ENCODE measurements around the gene TULP1. TPM values are rescaled to one million over a fixed set of nuclear protein-coding genes. Genes with fewer than 3 reads are reported as not detected.

The TULP1 gene
- total RNA-seq, 4 donors from 2014 or later, result not detected

DNA sequence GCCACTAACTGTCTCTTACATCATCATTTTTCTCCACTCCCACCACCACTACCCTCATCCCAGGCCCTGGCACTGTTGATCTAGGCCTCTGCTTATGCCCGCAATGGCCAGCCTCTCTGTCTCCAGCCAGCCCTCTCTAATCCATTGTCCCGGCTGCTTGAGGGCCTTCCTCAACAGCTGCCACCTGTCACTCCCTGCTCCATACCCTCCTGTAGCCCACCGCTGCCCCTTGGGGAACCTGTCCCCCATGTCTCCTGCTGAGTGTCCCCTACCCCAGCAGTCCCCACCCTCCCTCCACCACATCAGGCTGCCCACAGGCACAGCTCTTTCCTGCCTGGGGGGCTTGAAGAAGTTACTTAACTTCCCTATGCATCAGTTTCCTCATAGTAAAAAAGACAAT, 29.2 kb downstream of the TULP1 start:
- DNase-seq (no peak), ATAC-seq (no peak)
- in situ Hi-C loops (cut with MboI; ENCODE audit: low sequenced_read_pairs in 4 of 4), result no loop called here
- Histone ChIP-seq H3K27ac (no peak overlapping the region), H3K27me3 (no peaks in the 10 kb centered on the region), H3K36me3 (no peaks in the 10 kb centered on the region), H3K4me3 (no peak overlapping the region), H3K9me3 (no peaks in the 10 kb centered on the region), H3K4me1 (peaks cover 0 to 15% of the 10 kb centered on the region in 2 donors)
- TF ChIP-seq, protein P1, sequence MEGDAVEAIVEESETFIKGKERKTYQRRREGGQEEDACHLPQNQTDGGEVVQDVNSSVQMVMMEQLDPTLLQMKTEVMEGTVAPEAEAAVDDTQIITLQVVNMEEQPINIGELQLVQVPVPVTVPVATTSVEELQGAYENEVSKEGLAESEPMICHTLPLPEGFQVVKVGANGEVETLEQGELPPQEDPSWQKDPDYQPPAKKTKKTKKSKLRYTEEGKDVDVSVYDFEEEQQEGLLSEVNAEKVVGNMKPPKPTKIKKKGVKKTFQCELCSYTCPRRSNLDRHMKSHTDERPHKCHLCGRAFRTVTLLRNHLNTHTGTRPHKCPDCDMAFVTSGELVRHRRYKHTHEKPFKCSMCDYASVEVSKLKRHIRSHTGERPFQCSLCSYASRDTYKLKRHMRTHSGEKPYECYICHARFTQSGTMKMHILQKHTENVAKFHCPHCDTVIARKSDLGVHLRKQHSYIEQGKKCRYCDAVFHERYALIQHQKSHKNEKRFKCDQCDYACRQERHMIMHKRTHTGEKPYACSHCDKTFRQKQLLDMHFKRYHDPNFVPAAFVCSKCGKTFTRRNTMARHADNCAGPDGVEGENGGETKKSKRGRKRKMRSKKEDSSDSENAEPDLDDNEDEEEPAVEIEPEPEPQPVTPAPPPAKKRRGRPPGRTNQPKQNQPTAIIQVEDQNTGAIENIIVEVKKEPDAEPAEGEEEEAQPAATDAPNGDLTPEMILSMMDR (IDR thresholded peaks at IDR 0.05 in 4 of 5, conservative IDR thresholded peaks at IDR 0.05 in 1 of 5), result no peak
- no peak for TF ChIP-seq POLR2A (IDR thresholded peaks at IDR 0.05)
- intact Hi-C loops (cut with DNase I; ENCODE audit: low total_unique reads), result no loop called here

DNA sequence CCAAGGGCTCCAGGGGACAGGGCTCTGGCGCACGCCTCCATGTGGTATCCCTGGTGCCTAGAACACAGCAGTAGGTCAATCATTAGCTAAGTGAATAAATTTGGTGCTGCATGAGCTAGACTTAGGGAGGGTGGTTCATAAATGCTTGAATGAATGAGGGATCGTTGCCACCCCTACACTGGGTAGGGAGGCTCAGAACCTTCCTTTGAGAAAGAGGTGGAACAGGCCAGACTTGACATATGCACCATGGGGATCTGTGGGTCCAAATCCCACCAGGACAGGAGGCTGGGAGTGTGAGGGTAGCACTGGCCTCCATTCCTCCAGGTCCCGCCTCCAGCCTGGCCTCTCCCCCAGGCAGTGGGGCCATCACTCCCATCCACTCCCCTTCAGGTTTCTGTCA, 29.6 kb downstream of the TULP1 start:
- in situ Hi-C loops (cut with MboI; ENCODE audit: low sequenced_read_pairs in 4 of 4) (no loop called here), intact Hi-C loops (cut with DNase I; ENCODE audit: low total_unique reads) (no loop called here)
- Histone ChIP-seq H3K36me3 (peaks cover 0 to 4% of the 10 kb centered on the region in 2 donors), H3K27ac (no peak overlapping the region), H3K9me3 (no peaks in the 10 kb centered on the region), H3K4me3 (no peak overlapping the region), H3K27me3 (no peaks in the 10 kb centered on the region), H3K4me1 (peaks cover 0 to 14% of the 10 kb centered on the region in 2 donors)
- no peak for DNase-seq
- no peak for ATAC-seq
- no peak for TF ChIP-seq POLR2A (IDR thresholded peaks at IDR 0.05)
- TF ChIP-seq, protein P1 (IDR thresholded peaks at IDR 0.05 in 4 of 5, conservative IDR thresholded peaks at IDR 0.05 in 1 of 5), result no peak

DNA sequence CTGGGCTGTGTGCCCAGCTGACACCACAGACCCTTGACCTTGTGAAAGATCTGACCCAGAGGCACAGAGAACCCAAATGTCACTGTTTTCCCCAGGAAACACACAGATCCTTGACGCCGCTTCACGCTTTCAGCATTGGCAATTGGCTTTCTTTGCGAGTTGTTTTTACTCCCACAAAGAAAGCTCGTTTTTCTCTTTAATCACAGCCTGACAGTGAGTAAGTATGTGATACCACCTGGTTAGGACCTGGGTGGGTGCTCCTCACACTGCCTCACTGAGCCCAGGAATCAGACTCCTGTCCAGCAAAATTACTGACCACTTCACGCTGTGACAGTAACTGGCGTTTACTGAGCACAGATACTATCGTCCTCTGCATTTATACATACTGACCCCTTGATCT, 31.5 kb downstream of the TULP1 start:
- no peak for DNase-seq
- TF ChIP-seq, protein P1 (IDR thresholded peaks at IDR 0.05 in 4 of 5, conservative IDR thresholded peaks at IDR 0.05 in 1 of 5), result no peak
- TF ChIP-seq POLR2A (IDR thresholded peaks at IDR 0.05), result no peak
- Histone ChIP-seq H3K4me3 (no peak overlapping the region), H3K9me3 (no peaks in the 10 kb centered on the region), H3K27me3 (no peaks in the 10 kb centered on the region), H3K27ac (no peak overlapping the region), H3K36me3 (peaks cover 0 to 4% of the 10 kb centered on the region in 2 donors), H3K4me1 (peaks cover 0 to 6% of the 10 kb centered on the region in 2 donors)
- intact Hi-C loops (cut with DNase I; ENCODE audit: low total_unique reads) (no loop called here), in situ Hi-C loops (cut with MboI; ENCODE audit: low sequenced_read_pairs in 4 of 4) (no loop called here)
- no peak for ATAC-seq

DNA sequence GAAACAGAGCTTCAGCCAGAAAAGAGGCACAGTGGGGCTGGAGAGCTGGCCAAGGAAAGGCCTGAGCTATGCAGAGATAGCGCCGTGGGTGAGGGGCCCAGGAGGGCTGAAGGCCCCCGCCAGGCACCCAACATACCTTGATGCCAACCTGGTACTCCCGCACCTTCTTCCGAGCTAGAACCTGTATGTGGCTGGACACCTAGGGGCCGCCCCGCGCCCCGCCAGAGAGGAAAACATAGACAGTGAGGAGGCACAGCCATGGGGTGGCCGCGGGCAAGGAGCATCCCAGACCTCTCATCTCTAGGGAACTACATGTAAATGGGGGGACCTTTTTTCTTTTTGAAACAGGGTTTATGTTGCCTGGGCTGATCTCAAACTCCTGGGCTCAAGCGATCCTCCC, 32.5 kb downstream of the TULP1 start:
- no peak for ATAC-seq
- intact Hi-C loops (cut with DNase I; ENCODE audit: low total_unique reads) (no loop called here), in situ Hi-C loops (cut with MboI; ENCODE audit: low sequenced_read_pairs in 4 of 4) (no loop called here)
- Histone ChIP-seq H3K4me1 (no peaks in the 10 kb centered on the region), H3K27me3 (no peaks in the 10 kb centered on the region), H3K27ac (no peak overlapping the region), H3K36me3 (peaks cover 0 to 4% of the 10 kb centered on the region in 2 donors), H3K4me3 (no peak overlapping the region), H3K9me3 (no peaks in the 10 kb centered on the region)
- TF ChIP-seq, protein P1 (IDR thresholded peaks at IDR 0.05 in 4 of 5, conservative IDR thresholded peaks at IDR 0.05 in 1 of 5), result no peak
- no peak for TF ChIP-seq POLR2A (IDR thresholded peaks at IDR 0.05)
- DNase-seq, result no peak

DNA sequence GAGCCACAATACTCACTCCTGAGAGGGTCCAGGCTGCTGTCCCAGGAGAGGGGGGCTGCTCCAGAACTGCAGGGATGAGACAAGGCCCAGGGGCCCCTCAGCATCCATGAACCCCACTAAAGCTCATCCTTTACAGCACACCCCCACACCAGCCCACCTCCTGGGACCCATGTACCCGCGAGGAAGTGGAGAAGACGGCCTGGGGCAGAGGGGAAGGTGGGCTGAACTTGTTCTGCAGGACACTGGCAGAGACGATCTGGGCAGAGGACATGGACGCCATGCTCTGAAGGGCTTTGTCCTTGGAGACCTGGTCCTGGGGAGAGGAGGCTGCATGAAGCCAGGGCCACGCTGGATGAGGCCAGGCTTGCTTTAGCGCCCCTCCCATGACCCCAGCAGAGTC, 34.4 kb downstream of the TULP1 start:
- TF ChIP-seq POLR2A (IDR thresholded peaks at IDR 0.05), result no peak
- in situ Hi-C loops (cut with MboI; ENCODE audit: low sequenced_read_pairs in 4 of 4) (no loop called here), intact Hi-C loops (cut with DNase I; ENCODE audit: low total_unique reads) (no loop called here)
- Histone ChIP-seq H3K36me3 (peaks cover 0 to 12% of the 10 kb centered on the region in 2 donors), H3K27me3 (no peaks in the 10 kb centered on the region), H3K9me3 (no peaks in the 10 kb centered on the region), H3K27ac (no peak overlapping the region), H3K4me3 (no peak overlapping the region), H3K4me1 (no peaks in the 10 kb centered on the region)
- no peak for ATAC-seq
- no peak for DNase-seq

Data from gastrocnemius medialis (tissue), 4 donors.